HG02870 (cell line): ENCODE results near the gene SIPA1L3.
"Not testable (repeated sequence)": the region's sequence is repeated elsewhere in the genome, so short reads cannot be mapped to it uniquely, and the experiment has no call there.

Source experiments
- ATAC-seq: cut with Tn5 transposase; IDR thresholded peaks from one replicate; pipeline ENCODE4 v1.9.1; 2021; ENCODE audit warnings: mild to moderate bottlenecking, moderate library complexity; ENCODE audit not compliant: unreplicated experiment

Gene SIPA1L3

DNA sequence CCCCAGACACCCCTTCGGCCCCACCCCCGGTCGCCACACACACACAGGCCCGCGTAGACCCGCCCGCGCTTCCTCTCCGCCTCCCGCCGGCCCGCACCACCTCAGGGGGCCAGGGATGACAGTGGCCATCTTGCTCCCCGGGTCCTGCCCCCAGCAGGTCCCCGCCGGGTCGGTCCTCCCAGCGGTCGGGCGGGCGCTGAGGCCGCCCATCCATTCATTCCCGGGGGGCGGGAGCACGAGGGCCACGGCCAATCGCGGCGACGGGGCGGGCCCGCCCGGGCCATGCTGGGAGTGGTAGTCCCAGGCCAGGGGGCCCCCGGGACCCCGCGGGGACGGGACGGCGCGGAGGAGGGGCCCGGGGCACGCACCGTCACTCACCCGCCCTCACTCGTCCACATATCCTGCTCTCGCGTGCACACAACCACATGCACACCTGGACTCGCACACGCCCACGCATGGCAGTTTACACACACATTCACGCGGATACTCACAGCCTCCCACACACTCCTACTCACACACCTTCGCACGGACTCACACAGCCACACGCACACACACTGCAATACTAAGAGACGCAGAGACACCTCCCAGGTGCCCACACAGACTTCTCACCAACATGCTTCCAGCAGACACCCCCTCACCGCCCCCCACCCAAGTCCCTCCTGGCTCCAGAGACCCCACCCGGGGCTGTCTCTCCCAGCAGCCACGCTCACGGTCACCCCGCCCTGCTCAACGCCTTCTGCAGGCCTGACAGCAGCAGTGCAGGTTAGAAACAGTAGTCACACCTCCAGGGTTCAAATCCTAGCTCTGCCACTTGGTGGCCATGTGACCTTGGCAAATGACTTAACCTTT, 317.2 kb downstream of the SIPA1L3 start, which contains the start of gene DPF1:
TSS of gene DPF1 (minus strand) at position 209 of the 849 bp plus-strand sequence. CDS start at position 129, 80 bp downstream.
- no peak for ATAC-seq

DNA sequence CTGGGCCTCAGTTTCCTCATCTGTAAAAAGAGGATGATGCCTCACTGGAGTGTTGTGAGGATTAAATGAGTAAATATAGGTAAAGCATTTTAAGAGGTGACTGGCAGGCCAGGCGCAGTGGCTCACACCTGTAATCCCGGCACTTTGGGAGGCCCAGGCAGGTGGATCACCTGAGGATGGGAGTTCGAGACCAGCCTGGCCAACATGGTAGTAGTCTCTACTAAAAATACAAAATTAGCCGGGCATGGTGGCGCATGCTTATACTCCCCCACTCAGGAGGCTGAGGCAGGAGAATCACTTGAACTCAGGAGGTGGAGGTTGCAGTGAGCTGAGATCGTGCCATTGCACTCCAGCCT, 317.8 kb downstream of the SIPA1L3 start:
- ATAC-seq = not testable (repeated sequence)

DNA sequence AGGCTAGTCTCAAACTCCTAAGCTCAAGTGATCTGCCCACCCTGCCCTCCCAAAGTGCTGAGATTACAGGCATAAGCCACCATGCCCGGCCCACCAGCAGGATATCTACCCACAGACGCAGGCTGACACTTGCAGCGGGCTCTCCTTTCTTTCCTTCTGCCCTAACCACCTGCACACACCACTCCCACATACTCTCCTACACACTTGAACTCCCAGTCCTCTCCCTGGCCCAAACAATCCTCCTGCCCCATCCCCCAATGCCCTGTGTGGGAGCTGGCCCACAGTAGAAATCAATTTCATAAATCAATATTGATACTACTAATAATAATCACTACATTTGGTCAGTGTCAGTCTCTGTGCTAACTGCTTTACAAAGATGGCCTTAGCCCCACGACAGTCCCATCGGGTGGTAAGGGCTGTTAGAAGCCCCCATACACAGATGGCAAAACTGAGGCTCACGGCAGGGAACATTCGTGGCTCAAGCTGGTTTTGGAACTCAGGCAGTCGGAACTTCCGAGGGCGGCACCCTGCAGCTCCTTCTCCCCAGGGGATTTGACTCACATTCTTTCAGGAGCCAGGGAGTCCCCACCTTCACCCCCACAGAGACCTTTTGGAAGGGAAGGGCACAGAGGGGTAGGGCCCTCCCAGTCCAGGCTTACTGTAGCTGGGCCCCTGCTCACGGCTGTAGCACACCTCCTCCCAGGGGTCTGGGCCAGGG, 320.4 kb downstream of the SIPA1L3 start:
- no peak for ATAC-seq

DNA sequence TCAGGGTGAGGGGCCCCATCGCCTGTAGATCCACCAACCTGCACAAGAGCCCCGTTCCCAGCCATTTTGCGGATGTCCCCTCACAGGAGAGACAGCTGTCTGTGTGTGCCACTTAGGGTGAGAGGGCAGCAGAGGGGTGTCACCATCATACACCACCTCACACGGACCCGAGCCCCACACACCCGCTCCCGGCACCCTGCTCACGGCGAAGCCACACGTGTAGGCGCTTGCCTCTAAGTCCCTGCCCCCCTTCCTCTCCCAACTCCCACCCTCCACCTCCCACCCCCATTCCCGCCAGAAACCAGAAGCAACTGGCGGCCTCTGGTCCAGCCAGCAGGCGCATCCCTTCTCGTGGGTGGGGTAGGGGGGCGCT, 321.0 kb downstream of the SIPA1L3 start:
- ATAC-seq = no peak

DNA sequence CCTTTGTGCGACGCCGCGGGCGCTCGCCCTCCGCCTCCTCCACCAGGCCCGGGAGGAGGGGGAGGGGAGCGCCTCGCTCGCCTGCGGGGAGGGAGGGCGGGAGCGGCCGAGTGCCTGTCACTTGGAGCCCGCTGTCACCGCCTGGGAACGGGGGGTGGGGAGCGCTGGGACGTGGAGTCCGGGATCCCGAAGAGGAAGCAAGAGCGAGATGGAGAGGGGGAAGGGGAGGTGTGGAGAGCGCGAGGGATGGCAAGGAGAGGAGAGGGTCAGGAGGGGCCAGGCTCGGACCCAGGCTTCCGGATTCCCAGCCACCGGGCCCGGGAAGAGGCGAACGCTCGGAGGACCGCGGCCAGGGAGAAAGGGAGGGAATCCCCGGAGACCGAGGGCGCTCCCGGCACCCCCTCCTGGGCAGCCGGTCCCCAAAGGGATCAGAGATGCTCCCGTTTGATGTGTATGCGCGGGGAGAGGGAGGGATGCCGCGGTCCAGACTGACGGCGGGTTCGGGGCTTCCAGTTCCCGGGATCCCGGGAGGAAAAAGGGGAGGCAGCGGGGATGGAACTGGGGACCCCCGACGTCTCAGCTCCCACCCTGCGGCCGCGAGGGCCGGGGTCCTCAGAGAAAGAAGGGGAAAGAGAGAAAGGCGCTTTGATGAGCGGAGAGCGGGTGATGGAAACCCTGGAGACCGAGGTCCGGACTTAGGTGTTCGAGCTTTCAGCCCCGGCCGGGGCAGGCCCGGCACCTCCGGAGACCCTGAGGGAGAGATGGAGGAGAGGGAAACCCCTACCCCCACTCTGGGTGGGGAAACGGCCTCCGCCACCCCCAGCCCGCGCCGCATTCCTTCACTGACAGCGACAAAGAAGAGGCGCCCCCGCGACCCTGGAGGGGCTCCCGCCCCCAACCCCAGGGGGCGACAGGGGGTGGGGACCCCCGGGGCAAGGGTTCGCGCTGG, 321.8 kb downstream of the SIPA1L3 start:
- ATAC-seq = no peak

DNA sequence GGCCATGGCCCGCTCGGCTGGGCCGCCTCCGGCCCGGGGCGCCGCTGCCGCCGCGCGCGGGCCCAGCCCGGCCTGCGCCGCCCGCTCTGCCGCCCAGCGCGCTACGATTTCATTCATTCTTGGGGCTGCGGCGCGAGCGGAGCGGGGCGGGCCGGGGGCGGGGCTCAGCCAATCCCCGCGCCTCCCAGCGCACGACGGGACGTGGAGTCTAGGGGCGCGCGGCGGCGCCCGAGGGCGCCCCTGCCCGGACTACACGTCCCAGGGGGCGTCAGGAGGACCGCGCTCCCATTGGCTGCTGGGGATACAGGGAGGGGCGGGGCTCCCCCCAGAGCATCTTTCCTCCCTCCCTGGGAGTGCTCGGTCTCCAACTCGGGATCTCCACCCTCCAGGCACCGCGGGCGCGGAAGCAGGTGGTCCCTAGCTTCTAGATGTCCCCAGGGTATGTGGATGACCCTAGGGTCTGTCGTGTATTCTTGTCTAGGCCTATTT, 322.6 kb downstream of the SIPA1L3 start:
- peak; percentile 68 for ATAC-seq

DNA sequence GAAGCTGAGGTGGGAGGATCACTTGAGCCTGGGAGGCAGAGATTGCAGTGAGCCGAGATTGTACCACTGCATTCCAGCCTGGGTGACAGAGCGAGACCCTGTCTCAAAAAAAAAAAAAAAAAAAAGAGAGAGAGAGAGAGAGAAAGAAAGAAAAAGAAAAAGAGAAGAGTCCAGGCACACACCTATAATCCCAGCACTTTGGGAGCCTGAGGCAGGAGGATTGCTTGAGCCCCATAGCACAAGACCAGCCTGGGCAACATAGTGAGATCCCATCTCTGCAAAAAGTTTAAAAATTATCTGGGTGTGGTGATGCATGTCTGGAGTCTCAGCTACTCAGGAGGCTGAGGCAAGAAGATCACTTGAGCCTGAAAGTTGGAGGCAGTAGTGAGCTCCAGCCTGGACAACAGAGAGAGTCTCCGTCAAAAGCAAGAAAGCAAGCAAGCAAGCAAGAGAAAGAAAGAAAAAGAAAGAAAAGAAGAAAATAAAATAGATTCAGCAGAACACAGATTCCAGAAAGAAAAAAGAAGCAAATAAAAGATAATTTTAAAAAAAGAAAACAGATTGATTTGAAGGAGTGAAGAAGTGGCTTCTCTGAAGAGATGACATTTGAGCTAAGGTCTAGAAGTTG, 323.6 kb downstream of the SIPA1L3 start:
- ATAC-seq = not testable (repeated sequence)

DNA sequence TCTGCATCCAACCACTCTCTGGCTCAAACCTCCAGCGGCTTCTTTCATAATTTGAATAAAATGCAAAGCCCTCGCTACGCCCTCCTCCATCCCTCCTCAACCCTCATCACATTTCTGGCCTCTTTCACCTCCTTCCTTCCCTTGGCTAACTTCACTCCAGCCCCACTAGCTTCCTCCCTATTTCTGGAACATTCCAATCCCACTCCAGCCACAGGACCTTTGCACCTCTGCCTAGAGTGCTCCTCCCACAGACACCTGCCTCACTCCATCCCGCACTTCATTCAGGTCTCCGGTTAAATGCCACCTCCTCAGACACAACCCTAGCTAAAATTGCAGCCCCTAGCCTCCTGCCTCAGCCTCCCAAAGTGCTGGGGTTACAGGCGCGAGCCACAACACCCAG, 324.9 kb downstream of the SIPA1L3 start:
- no peak for ATAC-seq

DNA sequence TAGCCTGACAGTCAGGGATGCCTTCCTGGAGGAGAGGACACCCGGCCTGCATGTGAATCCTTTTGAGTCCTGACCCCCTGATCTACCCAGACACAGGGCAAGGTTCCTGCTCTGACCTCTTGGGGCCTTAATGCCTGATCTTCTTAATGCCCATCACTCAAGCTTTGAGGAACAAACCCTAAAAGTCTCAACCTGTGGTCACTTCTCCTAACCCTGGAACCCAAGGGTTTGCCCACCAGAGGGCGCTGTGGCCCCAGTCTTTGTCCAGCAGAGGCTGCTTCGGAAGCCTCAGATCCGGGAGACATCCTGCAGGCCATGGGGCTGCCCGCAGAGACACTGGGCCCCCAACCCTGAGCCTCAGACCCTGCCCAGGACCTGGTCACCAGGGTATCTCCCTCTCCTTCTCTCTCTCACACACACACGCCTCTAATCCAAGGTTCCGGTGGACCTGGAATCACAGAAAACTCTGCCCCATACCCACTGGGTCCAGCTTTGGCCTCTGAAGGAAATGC, 326.8 kb downstream of the SIPA1L3 start:
- ATAC-seq = no peak

DNA sequence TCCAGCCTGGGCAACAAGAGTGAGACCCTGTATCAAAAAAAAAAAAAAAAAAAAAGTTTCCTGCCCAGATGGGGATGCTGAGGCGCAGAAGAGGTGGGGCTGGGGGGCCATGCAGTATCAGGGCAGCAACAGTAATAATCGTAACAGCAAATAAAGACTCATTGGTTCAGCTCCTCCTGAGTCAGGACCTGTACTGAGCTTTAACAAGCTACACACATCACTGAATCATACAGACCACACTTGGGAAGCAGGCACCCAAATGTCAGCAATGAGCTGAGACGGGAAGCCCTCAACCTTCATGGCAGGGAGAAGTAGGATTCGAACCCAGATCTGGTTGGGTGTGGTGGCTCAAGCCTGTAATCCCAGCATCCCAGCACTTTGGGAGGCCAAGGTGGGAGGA, 327.6 kb downstream of the SIPA1L3 start:
- no peak for ATAC-seq

DNA sequence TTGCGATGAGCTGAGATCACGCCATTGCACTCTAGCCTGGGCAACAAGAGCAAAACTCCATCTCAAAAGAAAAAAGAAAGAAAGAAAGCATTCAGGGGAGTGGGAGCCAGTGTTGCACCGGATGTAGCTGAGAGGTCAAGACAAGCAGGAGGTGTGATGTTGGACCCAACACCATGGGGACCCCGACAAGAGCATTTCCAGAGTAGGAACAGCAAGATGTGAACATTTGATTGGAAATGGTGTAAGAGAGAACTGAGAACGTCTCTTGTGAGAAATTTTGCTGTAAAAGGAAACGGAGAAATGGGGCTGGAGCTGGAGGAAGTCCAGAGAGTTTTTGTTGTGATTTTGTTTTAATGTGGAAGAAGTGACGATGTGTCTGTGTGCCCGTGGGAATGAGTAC, 332.8 kb downstream of the SIPA1L3 start:
- ATAC-seq = no peak

DNA sequence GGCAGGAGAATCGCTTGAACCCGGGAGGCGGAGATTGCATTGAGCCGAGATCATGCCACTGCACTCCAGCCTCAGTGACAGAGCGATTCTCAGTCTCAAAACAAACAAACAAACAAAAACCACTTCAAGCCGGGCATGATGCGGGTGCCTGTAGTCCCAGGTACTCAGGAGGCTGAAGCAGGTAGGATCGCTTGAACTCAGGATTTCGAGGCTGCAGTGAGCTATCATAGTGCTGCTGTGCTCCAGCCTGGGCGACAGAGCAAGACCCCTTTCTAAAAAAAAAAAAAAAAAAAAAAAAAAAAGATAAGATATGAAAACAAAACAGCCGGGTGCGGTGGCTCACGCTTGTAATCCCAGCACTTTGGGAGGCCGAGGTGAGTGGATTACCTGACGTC, 336.3 kb downstream of the SIPA1L3 start:
- no peak for ATAC-seq

DNA sequence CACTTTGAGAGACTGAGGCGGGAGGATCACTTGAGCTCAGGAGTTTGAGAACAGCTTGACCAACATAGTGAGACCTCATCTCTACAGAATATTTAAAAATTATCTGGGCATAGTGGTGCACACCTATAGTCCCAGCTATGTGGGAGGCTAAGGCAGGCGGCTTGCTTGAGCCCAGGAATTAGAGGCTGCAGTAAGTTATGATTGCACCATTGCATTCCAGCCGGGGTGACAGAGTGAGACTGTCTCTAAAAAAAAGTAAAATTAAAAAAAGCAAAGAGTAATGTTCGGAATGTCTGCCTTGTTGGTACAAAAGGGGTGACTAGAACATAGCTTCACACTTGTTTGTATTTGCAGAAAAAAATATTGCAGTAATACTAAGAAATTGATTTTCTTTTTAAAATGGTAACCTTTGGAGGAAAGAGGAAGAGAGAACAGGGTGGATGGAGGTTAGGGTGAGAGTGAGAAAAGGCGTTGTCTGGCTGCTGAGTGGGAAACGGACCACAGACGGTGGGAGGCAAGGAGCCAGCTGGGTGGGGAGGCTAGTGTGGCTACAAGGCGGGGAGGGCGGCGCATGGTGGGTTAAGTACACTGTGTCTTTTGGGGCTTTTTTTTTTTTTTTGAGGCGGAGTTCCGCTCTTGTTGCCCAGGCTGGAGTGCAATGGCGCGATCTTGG, 339.0 kb downstream of the SIPA1L3 start:
- ATAC-seq = no peak

DNA sequence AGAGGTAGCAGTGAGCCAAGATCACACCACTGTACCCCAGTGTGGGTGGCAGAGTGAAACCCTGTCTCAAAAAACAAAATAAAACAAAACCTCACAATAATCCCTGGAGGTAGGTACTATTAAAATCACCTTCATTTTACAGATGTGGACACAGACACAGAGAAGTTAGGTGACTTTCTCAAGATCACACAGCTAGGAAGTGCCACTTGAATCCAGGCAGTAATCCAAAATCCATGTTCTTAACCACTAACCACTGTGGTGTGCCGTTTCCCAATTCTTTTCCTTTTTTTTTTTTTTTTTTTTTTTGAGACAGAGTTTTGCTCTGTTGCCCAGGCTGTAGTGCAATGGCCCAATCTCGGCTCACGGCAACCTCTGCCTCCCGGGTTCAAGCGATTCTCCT, 340.1 kb downstream of the SIPA1L3 start:
- ATAC-seq = no peak

DNA sequence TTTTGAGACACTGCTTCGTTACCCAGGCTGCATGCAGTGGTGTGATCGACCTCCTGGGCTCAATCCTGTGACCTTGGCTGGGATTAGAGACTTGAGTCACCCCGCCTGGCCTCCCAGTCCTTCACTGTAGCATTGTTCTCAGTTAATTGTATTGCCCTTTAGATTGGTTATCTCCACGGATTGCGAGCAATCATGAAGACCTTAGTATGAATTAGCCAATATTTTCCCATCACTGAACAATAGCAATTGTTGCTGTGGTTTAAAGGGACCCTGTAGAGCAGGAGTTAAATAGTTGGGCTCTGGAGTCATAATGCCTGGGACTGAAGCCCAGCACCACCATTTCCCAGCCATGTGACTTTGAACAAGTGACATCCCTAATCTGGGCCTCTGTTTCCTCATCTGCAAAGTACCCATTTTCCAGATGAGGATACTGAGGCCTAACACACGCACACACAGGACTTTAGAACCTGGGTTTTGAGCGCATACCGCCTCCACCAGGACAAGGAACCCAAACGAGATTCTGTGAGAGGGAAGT, 340.8 kb downstream of the SIPA1L3 start:
- ATAC-seq = no peak

DNA sequence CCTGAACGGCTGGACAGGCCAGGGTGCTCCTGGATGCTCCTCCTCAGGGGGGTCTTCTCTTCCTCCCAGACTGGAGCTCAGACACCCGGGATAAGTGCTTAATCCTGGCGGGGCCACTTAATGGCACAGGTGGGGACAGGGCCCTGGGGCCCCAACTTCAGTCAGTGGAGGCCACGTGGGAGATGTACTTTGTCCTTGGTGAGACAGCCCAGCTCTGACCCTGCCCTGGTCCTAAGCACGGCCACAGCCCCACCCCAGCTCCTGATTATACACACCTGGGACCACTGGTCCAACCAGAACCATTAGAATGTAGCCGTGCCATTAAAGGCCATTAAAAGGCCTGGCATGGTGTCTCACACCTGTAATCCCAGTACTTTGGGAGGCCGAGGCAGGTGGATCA, 341.4 kb downstream of the SIPA1L3 start:
- ATAC-seq = no peak

DNA sequence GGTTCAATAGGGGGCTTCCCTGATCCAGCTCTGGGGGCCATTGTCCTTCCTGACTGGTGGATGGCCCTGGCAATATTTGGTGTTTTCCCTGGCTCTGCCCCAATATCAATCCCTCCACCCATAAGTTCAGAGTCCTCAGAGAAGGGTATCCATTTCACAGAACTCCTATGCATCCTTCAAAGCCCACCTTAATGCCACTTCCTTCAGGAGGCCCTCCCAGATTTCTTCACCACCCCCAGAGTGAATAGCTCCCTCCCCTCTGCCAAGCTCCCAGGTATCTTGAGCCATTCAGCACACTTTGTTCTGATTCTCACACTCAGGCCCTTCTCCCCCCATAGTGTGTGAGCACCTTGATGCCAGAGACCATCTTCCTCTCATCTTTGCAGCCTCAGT, 343.4 kb downstream of the SIPA1L3 start:
- no peak for ATAC-seq

DNA sequence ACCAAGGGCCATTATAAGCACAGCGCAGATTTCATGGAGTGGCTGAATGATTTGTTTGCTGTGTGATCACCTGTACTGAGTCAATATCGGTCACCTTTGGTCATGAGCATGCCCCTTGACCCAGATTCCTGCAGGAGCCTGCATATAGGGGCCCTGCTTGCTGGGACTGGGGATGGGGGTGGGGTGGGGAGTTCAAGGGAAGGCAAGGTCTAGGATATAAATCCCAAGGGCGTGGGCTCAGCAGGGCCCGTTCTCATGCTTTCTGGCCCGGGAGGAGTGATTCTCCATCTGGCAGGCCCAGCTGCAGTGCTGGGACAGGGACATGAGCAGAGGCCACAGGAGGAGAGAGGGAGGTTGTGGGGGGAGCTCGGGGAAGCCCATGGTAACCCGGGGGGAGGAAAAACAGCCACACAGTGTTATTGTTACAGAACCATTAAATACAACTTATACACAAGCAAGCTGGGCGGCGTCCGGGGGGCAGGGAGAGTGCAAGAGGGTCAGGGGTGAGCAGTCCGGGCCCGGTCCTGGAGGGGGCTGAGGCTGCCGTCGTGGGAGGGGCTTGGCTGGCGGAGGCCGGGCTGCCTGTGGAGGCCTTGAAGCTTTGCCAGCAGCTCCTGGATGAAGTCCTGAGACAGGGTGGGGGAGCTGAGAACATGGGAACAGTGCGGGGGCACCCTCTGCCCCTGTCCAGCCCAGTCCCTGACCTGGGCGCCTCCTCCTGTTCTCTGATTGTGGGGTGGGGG, 344.0 kb downstream of the SIPA1L3 start:
- ATAC-seq = no peak

DNA sequence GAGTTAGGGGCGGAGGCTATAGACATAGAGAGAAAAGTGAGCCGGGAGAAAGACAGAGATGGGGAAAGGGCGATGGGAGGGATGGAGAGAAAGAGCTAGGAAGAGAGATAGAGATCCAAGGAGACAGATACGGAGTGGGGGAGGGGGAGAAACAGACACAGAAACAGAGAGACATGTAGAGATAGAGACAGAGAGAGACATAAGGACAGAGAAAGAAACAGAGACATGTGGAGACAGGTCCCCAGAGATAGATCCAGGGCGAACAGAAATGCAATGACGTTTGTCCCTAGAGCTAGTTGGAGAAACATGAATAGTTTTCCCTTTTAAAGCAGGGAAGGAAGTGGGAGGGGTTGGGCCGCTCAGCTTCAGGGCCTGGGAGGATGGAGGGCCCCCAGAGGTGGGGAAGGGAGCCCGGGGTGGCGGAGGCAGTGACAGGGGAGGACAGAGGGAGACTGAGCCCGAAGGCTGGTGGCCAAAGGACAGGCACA, 344.6 kb downstream of the SIPA1L3 start:
- ATAC-seq = no peak
